Endothelial cell of hepatic sinusoid (primary cell): ENCODE data around the gene ECSIT.

Experiments
- in situ Hi-C: cut with HindIII; loops from 2 replicates; pipeline ENCODE4 v1.10.0; 2017; ENCODE audit warnings: low sequenced_read_pairs

The ECSIT gene

GRCh38 chr19:11551603-11552235 lies 22.8 kb upstream of the ECSIT start:
- in situ Hi-C loops: loop anchor here (25.0 kb wide), 1 partner anchor 239 kb away; no protein-coding TSS in a partner anchor

- in situ Hi-C loops: loop anchor here (25.0 kb wide), 1 partner anchor 238 kb away; no protein-coding TSS in a partner anchor
Measured at GRCh38 chr19:11550265-11550664, 21.3 kb upstream of the ECSIT start.

- in situ Hi-C loops: no loop called here
Measured at GRCh38 chr19:11549386-11549953, 20.5 kb upstream of the ECSIT start.

- in situ Hi-C loops: no loop called here
Measured at GRCh38 chr19:11547929-11548700, 19.2 kb upstream of the ECSIT start.

GRCh38 chr19:11541238-11541637 lies 12.3 kb upstream of the ECSIT start:
- in situ Hi-C loops: no loop called here

GRCh38 chr19:11540645-11541044 lies 11.7 kb upstream of the ECSIT start:
- in situ Hi-C loops: no loop called here

GRCh38 chr19:11539495-11540365 lies 10.8 kb upstream of the ECSIT start:
- in situ Hi-C loops: loop anchor here (5.0 kb wide), 1 partner anchor 43 kb away; no protein-coding TSS in a partner anchor

- in situ Hi-C loops: loop anchor here (5.0 kb wide), 1 partner anchor 44 kb away; no protein-coding TSS in a partner anchor
Measured at GRCh38 chr19:11538232-11539036, 9.5 kb upstream of the ECSIT start, which contains the start of gene CNN1. Gene CNN1 (plus strand): TSS chr19:11538851. CDS start chr19:11538928, 77 bp downstream.

GRCh38 chr19:11535792-11536595 lies 7.1 kb upstream of the ECSIT start:
- in situ Hi-C loops: loop anchor here (5.0 kb wide), 1 partner anchor 46 kb away; no protein-coding TSS in a partner anchor

- in situ Hi-C loops: loop anchor here (5.0 kb wide), 1 partner anchor 47 kb away; no protein-coding TSS in a partner anchor
Measured at GRCh38 chr19:11534948-11535347, 6.0 kb upstream of the ECSIT start.

GRCh38 chr19:11534538-11534937 lies 5.6 kb upstream of the ECSIT start:
- in situ Hi-C loops: no loop called here

GRCh38 chr19:11530432-11530831 lies 1.5 kb upstream of the ECSIT start:
- in situ Hi-C loops: no loop called here

GRCh38 chr19:11519138-11519537 lies 9.8 kb downstream of the ECSIT start:
- in situ Hi-C loops: no loop called here

- in situ Hi-C loops: no loop called here
Measured at GRCh38 chr19:11513946-11514345, 15.0 kb downstream of the ECSIT start.

GRCh38 chr19:11510444-11510843 lies 18.5 kb downstream of the ECSIT start:
- in situ Hi-C loops: no loop called here

- in situ Hi-C loops: no loop called here
Measured at GRCh38 chr19:11507370-11508078, 21.4 kb downstream of the ECSIT start.

- in situ Hi-C loops: no loop called here
Measured at GRCh38 chr19:11506967-11507366, 22.0 kb downstream of the ECSIT start.

GRCh38 chr19:11506101-11506555 lies 22.8 kb downstream of the ECSIT start:
- in situ Hi-C loops: no loop called here
